HepG2 (cell line): ENCODE measurements around the gene ARHGAP33. TPM values are rescaled to one million over a fixed set of nuclear protein-coding genes. Genes with fewer than 3 reads are reported as not detected.

Source experiments
- ATF1 ChIP-seq: IDR thresholded peaks from 2 replicates; pipeline ENCODE4 v1.6.1; 2016; ENCODE audit warnings: mild to moderate bottlenecking, control low read depth
- ATF2 ChIP-seq: sonication (generic); formaldehyde crosslinking; IDR thresholded peaks from 2 replicates; pipeline ENCODE4 v1.4.0; 2020; ENCODE audit warnings: missing genetic modification reagents
- ATF4 ChIP-seq, 2 experiments: fragments of 450-650 bp in 1 of 2; sonication (generic) in 1 of 2; formaldehyde crosslinking; IDR thresholded peaks; 2 replicates each; pipeline versions ENCODE4 v1.5.0 to v1.8.0; 2020 to 2022; ENCODE audit warnings: mild to moderate bottlenecking in 1 of 2, missing genetic modification reagents in 1 of 2
- ATF7 ChIP-seq, 2 experiments: fragments of 450-650 bp in 1 of 2; sonication (generic) in 1 of 2; formaldehyde crosslinking in 1 of 2; IDR thresholded peaks; 2 replicates each; pipeline versions ENCODE4 v1.4.0 to v1.6.1; 2016 to 2020; ENCODE audit warnings: antibody characterized with exemption in 1 of 2, mild to moderate bottlenecking in 1 of 2, missing genetic modification reagents in 1 of 2
- CREB1 ChIP-seq, 2 experiments: fragments of 450-650 bp in 1 of 2; IDR thresholded peaks; 2 replicates each; pipeline ENCODE4 v1.6.1; 2016 to 2017; ENCODE audit warnings: control low read depth in 1 of 2, mild to moderate bottlenecking in 1 of 2, missing compliant biosample characterization in 1 of 2, missing genetic modification characterization in 1 of 2
- HNRNPLL ChIP-seq: fragments of 200-400 bp; formaldehyde crosslinking; IDR thresholded peaks from 2 replicates; pipeline ENCODE4 v1.6.1; 2017; ENCODE audit warnings: mild to moderate bottlenecking, low read depth, low read length; ENCODE audit not compliant: poor library complexity, severe bottlenecking
- MIXL1 ChIP-seq: IDR thresholded peaks from 2 replicates; pipeline ENCODE4 v1.6.1; 2016
- MXD1 ChIP-seq: sonication (generic); formaldehyde crosslinking; IDR thresholded peaks from 2 replicates; pipeline ENCODE4 v1.4.0; 2020; ENCODE audit warnings: mild to moderate bottlenecking, missing genetic modification reagents
- MXI1 ChIP-seq: IDR thresholded peaks from 3 replicates; pipeline ENCODE4 v1.6.1; 2012; ENCODE audit warnings: low read depth, low read length, inconsistent platforms, borderline replicate concordance
- RFX5 ChIP-seq: IDR thresholded peaks from 2 replicates; pipeline ENCODE4 v1.6.1; 2011; ENCODE audit warnings: low read depth, low read length, improper control_type of control experiment
- RNF2 ChIP-seq: fragments of 450-650 bp; conservative IDR thresholded peaks from 2 replicates; pipeline ENCODE4 v1.6.1; 2016; ENCODE audit warnings: low read depth
- STAG1 ChIP-seq: sonication (generic); formaldehyde crosslinking; IDR thresholded peaks from 2 replicates; pipeline ENCODE4 v1.4.0; 2020; ENCODE audit warnings: missing genetic modification reagents
- TCF12 ChIP-seq, 2 experiments: fragments of 450-650 bp in 1 of 2; sonication (generic) in 1 of 2; formaldehyde crosslinking in 1 of 2; IDR thresholded peaks; 2 replicates each; pipeline versions ENCODE4 v1.6.1 to v1.8.0; 2017 to 2022; ENCODE audit warnings: antibody characterized with exemption in 1 of 2, mild to moderate bottlenecking in 1 of 2, missing genetic modification reagents in 1 of 2, moderate library complexity in 1 of 2
- ZBTB43 ChIP-seq: sonication (generic); formaldehyde crosslinking; conservative IDR thresholded peaks from 2 replicates; pipeline ENCODE4 v1.4.0; 2020; ENCODE audit warnings: missing genetic modification reagents
- ZFYVE20 ChIP-seq: sonication (generic); formaldehyde crosslinking; IDR thresholded peaks from 2 replicates; pipeline ENCODE4 v1.8.0; 2023; ENCODE audit warnings: low read depth, mild to moderate bottlenecking, moderate library complexity, missing genetic modification reagents, borderline replicate concordance
- ZNF17 ChIP-seq: sonication (generic); formaldehyde crosslinking; IDR thresholded peaks from 2 replicates; pipeline ENCODE4 v1.5.0; 2020; ENCODE audit warnings: mild to moderate bottlenecking, missing genetic modification reagents
- ZNF605 ChIP-seq: sonication (generic); formaldehyde crosslinking; IDR thresholded peaks from 2 replicates; pipeline ENCODE4 v1.8.0; 2022; ENCODE audit warnings: mild to moderate bottlenecking, missing genetic modification reagents
- ZNF652 ChIP-seq: IDR thresholded peaks from 2 replicates; pipeline ENCODE4 v1.6.1; 2016; ENCODE audit warnings: low read depth, borderline replicate concordance
- ZSCAN31 ChIP-seq: sonication (generic); formaldehyde crosslinking; IDR thresholded peaks from 2 replicates; pipeline ENCODE4 v1.5.0; 2020; ENCODE audit warnings: low read depth, mild to moderate bottlenecking, missing genetic modification reagents
- ZXDC ChIP-seq: sonication (generic); formaldehyde crosslinking; IDR thresholded peaks from 2 replicates; pipeline ENCODE4 v1.5.0; 2020; ENCODE audit warnings: mild to moderate bottlenecking, missing genetic modification reagents
- polyA plus RNA-seq, 8 experiments: library from polyadenylated mRNA; depleted of rRNA in 3 of 8; stranded (reverse) in 7 of 8; unstranded in 1 of 8; fragments of >200 nt; fragmentation: Illumina TruSeq in 4 of 8; extraction: Trizol in 4 of 8; gene quantifications; 2 replicates each; pipeline versions ENCODE4 v1.2.1 to v1.2.3, GENCODE V29; 2011 to 2016; ENCODE audit warnings: low read depth in 4 of 8, missing spikeins in 1 of 8, mixed read lengths in 1 of 8; ENCODE audit not compliant: insufficient read depth in 1 of 8
- total RNA-seq, 5 experiments: library from RNA; depleted of rRNA; stranded (reverse); fragments of >200 nt; fragmentation: Illumina TruSeq; extraction: Trizol; gene quantifications; 2 replicates each; pipeline ENCODE4 v1.2.3, GENCODE V29; 2016; ENCODE audit warnings: low read depth in 1 of 5

The ARHGAP33 gene
- total and polyA plus RNA-seq, 2 of the 13 experiments (the other 11 are each of a cell fraction or from before 2014, with no cell fraction given) = 1.3 to 2.7 TPM

- TF ChIP-seq RFX5 (no peak), STAG1 (CRISPR knock-in tag) (no peak), CREB1 (IDR thresholded peaks at IDR 0.05) (peak; percentile 95), CREB1 (CRISPR knock-in tag; IDR thresholded peaks at IDR 0.05) (peak; percentile 97), HNRNPLL (peak; percentile 41), ATF1 (CRISPR knock-in tag) (peak; percentile 91), ATF7 (IDR thresholded peaks at IDR 0.05) (peak; percentile 62), ATF7 (CRISPR knock-in tag; IDR thresholded peaks at IDR 0.05) (peak; percentile 63; the same call in 1 of the 2 replicates), ZXDC (CRISPR knock-in tag) (no peak), ZNF17 (CRISPR knock-in tag) (no peak), MXI1 (peak; percentile 86; the same call in 2 of the 3 replicates), ZNF605 (CRISPR knock-in tag) (peak; percentile 43; the same call in 1 of the 2 replicates), ZSCAN31 (CRISPR knock-in tag) (no peak), ATF4 (CRISPR knock-in tag; IDR thresholded peaks at IDR 0.05) (peak in 1 of 2 experiments; percentile 58; a peak in 2 of 4 replicates), MXD1 (no peak), TCF12 (IDR thresholded peaks at IDR 0.05) (no peak), TCF12 (CRISPR knock-in tag; IDR thresholded peaks at IDR 0.05) (no peak), ZBTB43 (CRISPR knock-in tag) (no peak), ZNF652 (CRISPR knock-in tag) (no peak), RNF2 (no peak), ZFYVE20 (CRISPR knock-in tag) (no peak), MIXL1 (CRISPR knock-in tag) (no peak), ATF2 (CRISPR knock-in tag) (peak; percentile 56; the same call in 1 of the 2 replicates)
Observed at GRCh38 chr19:35745328-35746086, 29.9 kb upstream of the ARHGAP33 start, which contains the start of the genes PSENEN and U2AF1L4 (continued).
